ENCODE measurements around the gene ERG28.

The ERG28 gene

DNA sequence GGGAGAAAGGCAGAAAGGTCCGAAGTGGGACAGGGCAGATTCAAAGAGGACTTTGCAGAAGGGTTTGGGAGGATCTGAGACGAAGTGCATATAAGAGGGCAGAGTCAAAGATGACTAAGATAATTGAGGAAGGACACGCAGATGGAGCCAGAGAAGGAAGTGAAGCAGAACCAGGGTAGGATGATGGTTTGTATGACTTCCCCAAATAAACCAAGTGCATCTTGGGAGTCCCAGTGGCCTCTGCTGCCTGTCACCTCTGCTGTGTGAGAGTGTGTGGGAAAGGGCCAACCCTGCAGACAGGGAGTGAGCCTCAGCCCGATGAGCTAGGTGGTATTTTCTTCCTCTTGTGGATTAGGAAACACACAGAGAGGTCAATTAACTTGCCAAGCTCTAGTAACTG, 45.5 kb downstream of the ERG28 start:
- no peak for DNase-seq (ENCODE audit: low read depth in 2 of 2)
- TF ChIP-seq, protein P1, sequence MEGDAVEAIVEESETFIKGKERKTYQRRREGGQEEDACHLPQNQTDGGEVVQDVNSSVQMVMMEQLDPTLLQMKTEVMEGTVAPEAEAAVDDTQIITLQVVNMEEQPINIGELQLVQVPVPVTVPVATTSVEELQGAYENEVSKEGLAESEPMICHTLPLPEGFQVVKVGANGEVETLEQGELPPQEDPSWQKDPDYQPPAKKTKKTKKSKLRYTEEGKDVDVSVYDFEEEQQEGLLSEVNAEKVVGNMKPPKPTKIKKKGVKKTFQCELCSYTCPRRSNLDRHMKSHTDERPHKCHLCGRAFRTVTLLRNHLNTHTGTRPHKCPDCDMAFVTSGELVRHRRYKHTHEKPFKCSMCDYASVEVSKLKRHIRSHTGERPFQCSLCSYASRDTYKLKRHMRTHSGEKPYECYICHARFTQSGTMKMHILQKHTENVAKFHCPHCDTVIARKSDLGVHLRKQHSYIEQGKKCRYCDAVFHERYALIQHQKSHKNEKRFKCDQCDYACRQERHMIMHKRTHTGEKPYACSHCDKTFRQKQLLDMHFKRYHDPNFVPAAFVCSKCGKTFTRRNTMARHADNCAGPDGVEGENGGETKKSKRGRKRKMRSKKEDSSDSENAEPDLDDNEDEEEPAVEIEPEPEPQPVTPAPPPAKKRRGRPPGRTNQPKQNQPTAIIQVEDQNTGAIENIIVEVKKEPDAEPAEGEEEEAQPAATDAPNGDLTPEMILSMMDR (IDR thresholded peaks at IDR 0.05; ENCODE audit: low read depth, low read length) = no peak
- no peak overlapping the region for H3K4me3 ChIP-seq (replicated peaks in 1 of 2; ENCODE audit: low read depth in 2 of 2, low read length in 2 of 2)

DNA sequence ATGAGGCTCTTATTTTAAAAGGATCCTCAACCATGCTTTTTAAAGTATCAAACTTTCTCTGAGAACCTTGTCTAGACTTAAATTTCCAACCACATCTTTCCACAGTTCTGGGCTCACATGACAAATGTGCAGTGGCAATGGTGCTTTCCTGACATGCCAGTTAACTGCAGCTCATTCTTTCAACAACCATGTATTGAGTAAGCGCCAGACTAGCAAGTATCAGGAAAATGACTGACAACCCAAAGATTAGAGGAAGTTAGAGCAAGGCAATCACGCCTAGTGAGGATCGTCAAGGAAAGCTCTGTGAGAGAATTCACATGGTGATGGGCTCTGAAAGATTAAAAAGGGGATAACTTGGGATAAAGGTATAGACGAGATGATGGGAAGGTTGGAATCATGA, 46.5 kb downstream of the ERG28 start:
- TF ChIP-seq, protein P1 (IDR thresholded peaks at IDR 0.05; ENCODE audit: low read depth, low read length) = no peak
- H3K4me3 ChIP-seq (replicated peaks in 1 of 2; ENCODE audit: low read depth in 2 of 2, low read length in 2 of 2) = no peak overlapping the region
- DNase-seq (ENCODE audit: low read depth in 2 of 2) = no peak

GRCh38 chr14:75612157-75612556, 48.5 kb downstream of the ERG28 start:
- TF ChIP-seq, protein P1 (IDR thresholded peaks at IDR 0.05; ENCODE audit: low read depth, low read length) = no peak
- H3K4me3 ChIP-seq (replicated peaks in 1 of 2; ENCODE audit: low read depth in 2 of 2, low read length in 2 of 2) = no peak overlapping the region
- no peak for DNase-seq (ENCODE audit: low read depth in 2 of 2)

GRCh38 chr14:75610834-75611233, 49.8 kb downstream of the ERG28 start:
- TF ChIP-seq, protein P1 (IDR thresholded peaks at IDR 0.05; ENCODE audit: low read depth, low read length) = no peak
- peak; percentile 49 to 71 for DNase-seq (ENCODE audit: low read depth in 2 of 2)
- no peak overlapping the region for H3K4me3 ChIP-seq (replicated peaks in 1 of 2; ENCODE audit: low read depth in 2 of 2, low read length in 2 of 2)

DNA sequence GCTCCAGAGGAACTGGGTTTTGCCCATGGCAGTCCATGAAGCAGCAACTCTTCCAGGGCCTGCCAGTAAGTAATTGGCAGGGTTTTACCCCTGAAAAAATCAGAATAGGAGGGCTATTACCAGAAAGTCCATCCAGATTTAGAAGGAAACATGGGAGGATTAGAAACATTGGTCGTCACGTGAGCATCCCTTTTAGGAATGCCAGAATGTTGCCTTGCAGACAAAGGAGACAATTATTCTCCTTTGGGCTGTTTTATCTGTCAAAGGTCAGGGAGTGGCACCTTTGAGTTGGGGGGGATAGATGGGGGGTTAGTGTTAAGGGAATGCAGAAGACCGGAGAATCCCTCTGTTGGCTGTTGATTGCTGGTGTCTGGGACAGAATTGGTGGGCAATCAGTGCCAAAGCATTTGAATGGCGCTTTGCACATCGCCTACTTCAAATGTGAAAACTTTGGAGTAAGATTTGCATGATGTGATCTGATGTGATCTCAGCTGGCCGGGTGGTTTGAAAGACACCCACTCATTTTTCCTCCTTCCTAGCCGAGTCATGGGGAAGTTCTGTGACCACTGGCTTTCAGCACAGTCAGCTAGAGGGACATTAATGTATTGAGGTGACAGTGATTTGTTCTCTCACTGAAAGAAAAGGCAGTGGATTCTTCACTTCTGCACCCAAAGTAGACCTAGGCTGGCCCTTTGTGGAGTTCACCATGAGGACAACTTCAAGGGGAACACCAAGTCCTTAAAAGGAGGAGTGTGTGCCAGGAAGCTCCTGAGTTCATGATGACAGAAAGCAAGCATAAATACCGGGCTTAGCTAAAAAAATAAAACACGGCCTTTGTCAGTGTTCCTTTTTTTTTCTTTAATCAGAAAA, 50.8 kb downstream of the ERG28 start:
- no peak overlapping the region for H3K4me3 ChIP-seq (replicated peaks in 1 of 2; ENCODE audit: low read depth in 2 of 2, low read length in 2 of 2)
- DNase-seq (ENCODE audit: low read depth in 2 of 2) = peak; percentile 54 to 62
- TF ChIP-seq, protein P1 (IDR thresholded peaks at IDR 0.05; ENCODE audit: low read depth, low read length) = no peak

DNA sequence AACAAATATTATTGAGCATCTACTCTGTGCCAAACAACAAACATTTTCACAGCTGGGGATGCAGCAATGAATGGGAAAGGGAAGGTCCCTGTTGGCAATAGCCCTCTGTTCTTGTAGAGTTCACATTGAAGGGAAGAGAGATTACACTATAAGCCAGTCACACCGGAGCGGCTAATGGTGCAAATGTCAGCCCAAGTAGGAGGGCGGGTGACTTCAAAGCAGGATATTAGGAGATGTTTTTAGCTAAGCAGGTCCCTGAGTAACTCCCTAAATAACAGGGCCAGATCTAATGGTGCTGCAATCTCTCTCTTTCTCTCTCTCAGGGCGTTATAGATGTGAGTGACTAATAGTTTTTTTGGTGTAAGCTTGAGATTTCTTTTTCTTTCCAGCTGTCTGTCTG, 51.6 kb downstream of the ERG28 start:
- TF ChIP-seq, protein P1 (IDR thresholded peaks at IDR 0.05; ENCODE audit: low read depth, low read length) = no peak
- peak in 1 of 2 donors; percentile 26 for DNase-seq (ENCODE audit: low read depth in 2 of 2)
- H3K4me3 ChIP-seq (replicated peaks in 1 of 2; ENCODE audit: low read depth in 2 of 2, low read length in 2 of 2) = no peak overlapping the region
